Fibroblast of mammary gland (primary cell): ENCODE measurements around the gene VAMP4.

Experiments used
- DNase-seq: peaks from one replicate; pipeline ENCODE4 v3.0.0-alpha.2; 2010; ENCODE audit warnings: low read depth
- H3K4me3 ChIP-seq: 2 replicates; pipeline ENCODE4 v1.5.1; 2011; ENCODE audit warnings: low read depth, mild to moderate bottlenecking, low read length, moderate library complexity; ENCODE audit not compliant: control insufficient read depth
- TF ChIP-seq, protein P1 (sequence below): conservative IDR thresholded peaks from 2 replicates; pipeline ENCODE4 v1.5.1; 2011; ENCODE audit warnings: low read depth, low read length, inconsistent platforms; ENCODE audit not compliant: control insufficient read depth, insufficient read depth

VAMP4 gene

DNA sequence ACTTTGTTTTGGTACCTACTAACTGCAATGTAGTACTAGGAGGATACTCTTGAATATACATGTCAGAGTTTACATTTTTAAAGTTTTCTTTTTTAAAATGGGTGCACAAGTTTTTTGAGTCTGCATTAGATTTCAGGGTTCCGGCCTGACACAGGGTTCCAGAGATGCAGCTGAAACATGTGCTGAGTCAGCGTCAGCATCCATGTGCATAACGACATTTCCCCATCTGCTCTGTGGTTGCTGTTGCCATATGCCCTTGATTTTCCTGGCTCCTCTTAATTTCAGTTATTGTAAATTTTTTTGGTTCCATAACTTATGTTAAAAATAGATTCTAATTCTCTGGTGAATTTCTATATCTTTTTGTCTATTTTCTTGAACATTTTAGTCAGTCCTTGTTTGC lies 27.3 kb upstream of the VAMP4 start:
- DNase-seq, result no peak
- TF ChIP-seq, protein P1, sequence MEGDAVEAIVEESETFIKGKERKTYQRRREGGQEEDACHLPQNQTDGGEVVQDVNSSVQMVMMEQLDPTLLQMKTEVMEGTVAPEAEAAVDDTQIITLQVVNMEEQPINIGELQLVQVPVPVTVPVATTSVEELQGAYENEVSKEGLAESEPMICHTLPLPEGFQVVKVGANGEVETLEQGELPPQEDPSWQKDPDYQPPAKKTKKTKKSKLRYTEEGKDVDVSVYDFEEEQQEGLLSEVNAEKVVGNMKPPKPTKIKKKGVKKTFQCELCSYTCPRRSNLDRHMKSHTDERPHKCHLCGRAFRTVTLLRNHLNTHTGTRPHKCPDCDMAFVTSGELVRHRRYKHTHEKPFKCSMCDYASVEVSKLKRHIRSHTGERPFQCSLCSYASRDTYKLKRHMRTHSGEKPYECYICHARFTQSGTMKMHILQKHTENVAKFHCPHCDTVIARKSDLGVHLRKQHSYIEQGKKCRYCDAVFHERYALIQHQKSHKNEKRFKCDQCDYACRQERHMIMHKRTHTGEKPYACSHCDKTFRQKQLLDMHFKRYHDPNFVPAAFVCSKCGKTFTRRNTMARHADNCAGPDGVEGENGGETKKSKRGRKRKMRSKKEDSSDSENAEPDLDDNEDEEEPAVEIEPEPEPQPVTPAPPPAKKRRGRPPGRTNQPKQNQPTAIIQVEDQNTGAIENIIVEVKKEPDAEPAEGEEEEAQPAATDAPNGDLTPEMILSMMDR, result no peak
- H3K4me3 ChIP-seq, result no peak overlapping the region

DNA sequence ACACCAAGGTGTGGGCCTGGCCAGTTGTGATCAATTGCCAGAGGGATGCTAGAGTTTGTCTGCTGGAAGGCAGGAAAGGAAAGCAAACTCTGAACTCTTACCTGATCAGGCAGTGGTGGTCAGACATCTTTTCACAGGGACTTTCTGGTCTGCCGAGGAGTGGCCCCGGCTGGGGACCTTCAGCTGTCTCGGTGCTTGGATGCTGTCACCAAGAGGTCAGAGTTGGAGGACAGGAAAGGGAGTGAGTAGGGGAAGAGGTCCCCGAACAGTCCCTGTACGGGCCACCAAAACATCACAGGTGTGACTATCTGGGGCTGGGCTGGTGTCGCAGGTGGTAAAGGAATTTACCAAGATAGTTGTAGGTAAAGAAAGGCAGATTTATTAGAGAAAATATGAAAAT lies 21.9 kb upstream of the VAMP4 start:
- DNase-seq, result no peak
- TF ChIP-seq, protein P1, result no peak
- no peak overlapping the region for H3K4me3 ChIP-seq

DNA sequence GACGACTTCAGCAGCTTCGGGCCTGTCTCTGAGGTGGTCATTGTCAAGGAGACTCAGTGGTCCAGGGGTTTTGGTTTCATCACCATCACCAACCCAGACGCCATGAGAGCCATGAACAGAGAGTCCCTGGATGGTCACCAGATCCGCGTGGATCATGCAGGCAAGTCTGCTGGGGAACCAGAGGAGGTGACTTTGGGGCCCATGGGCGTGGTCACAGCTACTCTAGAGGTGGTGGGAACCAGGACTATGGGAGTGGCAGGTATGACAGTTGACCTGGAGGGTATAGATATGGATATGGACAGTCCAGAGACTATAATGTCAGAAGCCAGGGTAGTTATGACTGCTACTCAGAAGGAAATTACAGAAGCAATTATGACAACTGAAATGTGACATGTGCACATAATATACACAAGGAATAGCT lies 20.3 kb upstream of the VAMP4 start:
- H3K4me3 ChIP-seq, result no peak overlapping the region
- DNase-seq, result no peak
- TF ChIP-seq, protein P1, result no peak

DNA sequence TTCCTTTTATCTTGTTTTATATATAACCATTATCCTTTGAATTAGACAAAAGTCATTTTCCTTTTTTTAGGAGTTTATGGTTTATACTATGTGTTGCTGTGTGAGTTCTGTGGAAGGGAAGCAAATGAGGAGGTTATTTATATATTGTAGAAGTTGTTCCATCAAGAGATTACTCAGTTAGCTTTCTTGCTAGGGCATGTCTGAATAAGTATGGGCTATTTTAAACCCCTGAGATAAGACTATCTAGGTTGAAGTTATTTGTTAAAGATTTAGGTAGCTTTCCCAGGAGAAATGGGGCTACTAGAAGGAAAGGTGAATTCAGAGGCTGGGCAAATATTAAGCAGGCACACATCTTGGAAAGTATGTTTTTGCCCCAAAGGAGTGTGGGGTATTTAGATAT lies 16.1 kb upstream of the VAMP4 start:
- TF ChIP-seq, protein P1, result no peak
- no peak overlapping the region for H3K4me3 ChIP-seq
- no peak for DNase-seq

DNA sequence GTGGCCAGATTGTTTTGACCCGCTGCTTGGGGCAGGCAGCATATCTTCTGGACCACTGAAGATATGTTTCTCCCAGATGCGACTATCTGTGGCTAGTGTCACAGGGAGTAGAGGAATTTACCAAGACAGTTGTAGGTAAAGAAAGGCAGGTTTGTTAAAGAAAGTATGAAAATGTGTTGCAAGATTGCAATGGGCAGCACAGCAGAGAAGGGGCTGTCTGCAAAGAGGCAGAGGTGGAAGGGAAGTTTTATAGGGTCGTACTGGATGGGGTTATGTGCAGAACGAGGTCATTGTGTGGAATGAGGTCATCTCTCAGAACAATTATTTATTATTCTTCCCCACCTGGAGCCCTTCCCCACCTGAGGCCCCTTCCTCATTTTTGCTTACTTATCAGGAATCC lies 15.0 kb upstream of the VAMP4 start:
- TF ChIP-seq, protein P1, result no peak
- DNase-seq, result no peak
- no peak overlapping the region for H3K4me3 ChIP-seq

DNA sequence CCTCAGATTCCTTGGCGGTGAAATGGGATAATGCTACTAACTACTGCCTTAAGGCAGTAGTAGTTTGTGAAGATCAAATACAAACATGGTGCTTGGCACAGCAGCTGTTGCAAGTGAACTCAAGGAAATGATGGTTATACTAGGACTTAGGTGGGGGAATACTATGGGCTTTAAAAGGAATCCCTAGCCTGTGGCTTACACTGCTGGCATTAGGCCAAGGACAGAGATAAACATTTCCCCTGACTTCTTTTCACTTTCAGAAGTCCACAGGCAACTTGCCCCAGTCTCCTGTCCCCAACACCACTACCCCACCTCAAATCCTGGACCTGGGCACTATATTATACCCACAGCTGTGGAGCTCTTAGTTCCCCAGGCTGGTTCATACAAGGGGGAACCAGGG lies 13.1 kb upstream of the VAMP4 start:
- no peak overlapping the region for H3K4me3 ChIP-seq
- TF ChIP-seq, protein P1, result no peak
- DNase-seq, result peak; percentile 18

DNA sequence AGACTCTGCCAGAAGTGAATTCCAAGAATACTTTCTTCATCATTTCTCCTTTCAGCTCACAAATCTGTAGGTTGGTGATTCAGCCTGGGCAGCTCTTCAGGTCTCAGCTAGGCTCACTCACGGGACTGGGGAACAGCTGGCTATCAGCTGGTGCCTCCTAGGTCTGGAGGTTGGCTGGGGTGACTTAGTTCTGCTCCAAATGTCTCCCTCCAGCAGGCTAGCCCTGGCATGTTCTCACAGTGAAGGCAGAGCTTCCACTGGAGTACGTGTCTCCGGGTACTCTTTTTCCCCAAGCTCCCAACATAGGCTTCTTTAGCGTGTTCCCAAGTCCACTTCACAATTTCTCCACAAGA lies 12.5 kb upstream of the VAMP4 start:
- H3K4me3 ChIP-seq, result no peak overlapping the region
- peak; percentile 81 for DNase-seq
- TF ChIP-seq, protein P1, result no peak
